Measurements from ENCODE around the gene ABL2. TPM values are rescaled to one million over a fixed set of nuclear protein-coding genes. Genes with fewer than 3 reads are reported as not detected.

ABL2 gene
- total RNA-seq, 2 donors from 2014 or later = 11.3 to 18.4 TPM

GRCh38 chr1:179101566-179101965, 127.9 kb downstream of the ABL2 start:
- DNase-seq (ENCODE audit: low spot score) = no peak
- Mint-ChIP-seq H3K9me3 (no peaks in the 10 kb centered on the region), H3K4me3 (no peak overlapping the region), H3K4me1 (ENCODE audit: low read depth in 2 of 2) (no peaks in the 10 kb centered on the region), H3K27me3 (no peaks in the 10 kb centered on the region), H3K27ac (no peak overlapping the region), H3K36me3 (no peaks in the 10 kb centered on the region)
- no peak for ATAC-seq

- Mint-ChIP-seq H3K36me3 (no peaks in the 10 kb centered on the region), H3K4me1 (ENCODE audit: low read depth in 2 of 2) (no peaks in the 10 kb centered on the region), H3K9me3 (no peaks in the 10 kb centered on the region), H3K27me3 (no peaks in the 10 kb centered on the region), H3K4me3 (no peak overlapping the region), H3K27ac (no peak overlapping the region)
- DNase-seq (ENCODE audit: low spot score) (no peak), ATAC-seq (no peak)
Measured at GRCh38 chr1:179099891-179100290, 129.6 kb downstream of the ABL2 start.

- Mint-ChIP-seq H3K27ac (no peak overlapping the region), H3K4me3 (no peak overlapping the region), H3K4me1 (ENCODE audit: low read depth in 2 of 2) (peaks cover 0 to 5% of the 10 kb centered on the region in 2 donors), H3K27me3 (no peaks in the 10 kb centered on the region), H3K36me3 (peaks cover 9% of the 10 kb centered on the region), H3K9me3 (no peaks in the 10 kb centered on the region)
- no peak for DNase-seq (ENCODE audit: low spot score)
- ATAC-seq = no peak
Measured at GRCh38 chr1:179095924-179096323, 133.6 kb downstream of the ABL2 start.

GRCh38 chr1:179095377-179095776, 134.1 kb downstream of the ABL2 start:
- H3K36me3 Mint-ChIP-seq = peaks cover 9% of the 10 kb centered on the region
- no peaks in the 10 kb centered on the region for H3K27me3 Mint-ChIP-seq
- ATAC-seq = no peak
- H3K27ac Mint-ChIP-seq = no peak overlapping the region
- no peaks in the 10 kb centered on the region for H3K9me3 Mint-ChIP-seq
- DNase-seq (ENCODE audit: low spot score) = no peak
- H3K4me1 Mint-ChIP-seq (ENCODE audit: low read depth in 2 of 2) = peaks cover 0 to 5% of the 10 kb centered on the region in 2 donors
- H3K4me3 Mint-ChIP-seq = no peak overlapping the region

GRCh38 chr1:179094818-179095217, 134.7 kb downstream of the ABL2 start:
- H3K27ac Mint-ChIP-seq = no peak overlapping the region

GRCh38 chr1:179092896-179093461, 136.5 kb downstream of the ABL2 start:
- Mint-ChIP-seq H3K27me3 (no peaks in the 10 kb centered on the region), H3K27ac (peak overlapping the region in 1 of 2 donors; percentile 4), H3K4me3 (no peak overlapping the region), H3K9me3 (no peaks in the 10 kb centered on the region), H3K36me3 (peaks cover 9% of the 10 kb centered on the region), H3K4me1 (ENCODE audit: low read depth in 2 of 2) (peaks cover 3 to 5% of the 10 kb centered on the region in 2 donors)
- ATAC-seq = no peak
- no peak for DNase-seq (ENCODE audit: low spot score)

More at GRCh38 chr1:179094818-179095217, 134.7 kb downstream of the ABL2 start:
- no peak for DNase-seq (ENCODE audit: low spot score)
- peaks cover 9% of the 10 kb centered on the region for H3K36me3 Mint-ChIP-seq
- H3K4me1 Mint-ChIP-seq (ENCODE audit: low read depth in 2 of 2) = peaks cover 0 to 5% of the 10 kb centered on the region in 2 donors
- no peak for ATAC-seq
- no peaks in the 10 kb centered on the region for H3K9me3 Mint-ChIP-seq
- no peak overlapping the region for H3K4me3 Mint-ChIP-seq
- no peaks in the 10 kb centered on the region for H3K27me3 Mint-ChIP-seq

GRCh38 chr1:179091691-179092165, 137.7 kb downstream of the ABL2 start:
- no peak overlapping the region for H3K4me3 Mint-ChIP-seq
- no peak overlapping the region for H3K27ac Mint-ChIP-seq
- ATAC-seq = no peak

GRCh38 chr1:179090923-179091322, 138.6 kb downstream of the ABL2 start:
- Mint-ChIP-seq H3K4me3 (no peak overlapping the region), H3K4me1 (ENCODE audit: low read depth in 2 of 2) (peaks cover 3 to 5% of the 10 kb centered on the region in 2 donors), H3K27ac (peak overlapping the region in 1 of 2 donors; percentile 17), H3K27me3 (no peaks in the 10 kb centered on the region), H3K9me3 (no peaks in the 10 kb centered on the region), H3K36me3 (peaks cover 9% of the 10 kb centered on the region)
- no peak for DNase-seq (ENCODE audit: low spot score)
- ATAC-seq = no peak

More at GRCh38 chr1:179091691-179092165, 137.7 kb downstream of the ABL2 start:
- H3K9me3 Mint-ChIP-seq = no peaks in the 10 kb centered on the region
- no peak for DNase-seq (ENCODE audit: low spot score)
- H3K4me1 Mint-ChIP-seq (ENCODE audit: low read depth in 2 of 2) = peaks cover 3 to 5% of the 10 kb centered on the region in 2 donors
- no peaks in the 10 kb centered on the region for H3K27me3 Mint-ChIP-seq
- peaks cover 9% of the 10 kb centered on the region for H3K36me3 Mint-ChIP-seq

- peaks cover 9% of the 10 kb centered on the region for H3K36me3 Mint-ChIP-seq
- no peak overlapping the region for H3K4me3 Mint-ChIP-seq
- DNase-seq (ENCODE audit: low spot score) (no peak), ATAC-seq (no peak)
- no peaks in the 10 kb centered on the region for H3K9me3 Mint-ChIP-seq
- H3K27ac Mint-ChIP-seq = no peak overlapping the region
- H3K4me1 Mint-ChIP-seq (ENCODE audit: low read depth in 2 of 2) = peaks cover 3 to 5% of the 10 kb centered on the region in 2 donors
- H3K27me3 Mint-ChIP-seq = no peaks in the 10 kb centered on the region
Measured at GRCh38 chr1:179090522-179090921, 139.0 kb downstream of the ABL2 start.

- H3K27me3 Mint-ChIP-seq = no peaks in the 10 kb centered on the region
- H3K4me1 Mint-ChIP-seq (ENCODE audit: low read depth in 2 of 2) = peaks cover 3 to 5% of the 10 kb centered on the region in 2 donors
- DNase-seq (ENCODE audit: low spot score) (no peak), ATAC-seq (no peak)
- no peak overlapping the region for H3K4me3 Mint-ChIP-seq
- H3K9me3 Mint-ChIP-seq = no peaks in the 10 kb centered on the region
- H3K27ac Mint-ChIP-seq = no peak overlapping the region
- peaks cover 9% of the 10 kb centered on the region for H3K36me3 Mint-ChIP-seq
Measured at GRCh38 chr1:179089827-179090482, 139.5 kb downstream of the ABL2 start.

- Mint-ChIP-seq H3K9me3 (no peaks in the 10 kb centered on the region), H3K4me1 (ENCODE audit: low read depth in 2 of 2) (peaks cover 7 to 10% of the 10 kb centered on the region in 2 donors), H3K36me3 (no peaks in the 10 kb centered on the region), H3K27ac (no peak overlapping the region), H3K4me3 (no peak overlapping the region), H3K27me3 (no peaks in the 10 kb centered on the region)
- no peak for ATAC-seq
- no peak for DNase-seq (ENCODE audit: low spot score)
Measured at GRCh38 chr1:179087665-179088064, 141.8 kb downstream of the ABL2 start.

- Mint-ChIP-seq H3K9me3 (no peaks in the 10 kb centered on the region), H3K27ac (peak overlapping the region in 1 of 2 donors; percentile 39), H3K4me1 (ENCODE audit: low read depth in 2 of 2) (peaks cover 17 to 21% of the 10 kb centered on the region in 2 donors), H3K36me3 (no peaks in the 10 kb centered on the region), H3K27me3 (no peaks in the 10 kb centered on the region), H3K4me3 (peak overlapping the region; percentile 97)
- no peak for ATAC-seq
- DNase-seq (ENCODE audit: low spot score) = no peak
Measured at GRCh38 chr1:179083533-179083932, 145.9 kb downstream of the ABL2 start.

- peak overlapping the region; percentile 91 to 97 for H3K27ac Mint-ChIP-seq
- peak in 1 of 2 donors; percentile 4 for ATAC-seq
Measured at GRCh38 chr1:179082999-179083335, 146.5 kb downstream of the ABL2 start.

GRCh38 chr1:179082333-179082998, 147.0 kb downstream of the ABL2 start:
- peak; percentile 61 for DNase-seq (ENCODE audit: low spot score)
- ATAC-seq = peak; percentile 65 to 67
- Mint-ChIP-seq H3K9me3 (no peaks in the 10 kb centered on the region), H3K36me3 (no peaks in the 10 kb centered on the region), H3K27ac (peak overlapping the region; percentile 91 to 97), H3K27me3 (no peaks in the 10 kb centered on the region), H3K4me1 (ENCODE audit: low read depth in 2 of 2) (peaks cover 17 to 21% of the 10 kb centered on the region in 2 donors), H3K4me3 (peak overlapping the region; percentile 97)

More at GRCh38 chr1:179082999-179083335, 146.5 kb downstream of the ABL2 start:
- H3K9me3 Mint-ChIP-seq = no peaks in the 10 kb centered on the region
- no peak for DNase-seq (ENCODE audit: low spot score)
- H3K4me3 Mint-ChIP-seq = peak overlapping the region; percentile 97
- peaks cover 17 to 21% of the 10 kb centered on the region in 2 donors for H3K4me1 Mint-ChIP-seq (ENCODE audit: low read depth in 2 of 2)
- H3K36me3 Mint-ChIP-seq = no peaks in the 10 kb centered on the region
- no peaks in the 10 kb centered on the region for H3K27me3 Mint-ChIP-seq

Measured in natural killer cell treated with Interleukin-12 subunit alpha and Interleukin-12 subunit beta and Interleukin-15 and Interleukin-18, amount 100 ng/mL, for 72 hours (primary cell).